Peyer's patch (tissue), 4 donors: ENCODE measurements around the gene CASQ1. TPM values are rescaled to one million over a fixed set of nuclear protein-coding genes. Genes with fewer than 3 reads are reported as not detected.
A peak's percentile ranks its signal among the peaks of the same experiment; 100 is the strongest.

Experiments used
- DNase-seq, 3 donors: peaks; one replicate each; pipeline ENCODE4 v3.0.0-alpha.2; 2017 to 2019
- H3K27ac ChIP-seq, 4 donors: fragments of 200-600 bp; sonication (generic); one replicate each; pipeline ENCODE4 v1.5.1; 2016 to 2019
- H3K27me3 ChIP-seq, 2 donors: fragments of 200-600 bp; sonication (generic); one replicate each; pipeline ENCODE4 v1.5.1; 2019
- H3K36me3 ChIP-seq, 3 donors: fragments of 200-600 bp; sonication (generic); one replicate each; pipeline ENCODE4 v1.5.1; 2016 to 2019
- H3K4me1 ChIP-seq, 4 donors: fragments of 200-600 bp; sonication (generic); one replicate each; pipeline ENCODE4 v1.5.1; 2016 to 2019
- H3K4me3 ChIP-seq, 4 donors: fragments of 200-600 bp; sonication (generic); 1 replicate in 3 of 4; 2 replicates in 1 of 4; pipeline ENCODE4 v1.5.1; 2016 to 2019; ENCODE audit warnings: mild to moderate bottlenecking in 1 of 4
- H3K9me3 ChIP-seq, 4 donors: fragments of 200-600 bp; sonication (generic); one replicate each; pipeline ENCODE4 v1.5.1; 2016 to 2019; ENCODE audit warnings: mild to moderate bottlenecking in 1 of 4
- POLR2A ChIP-seq, 2 donors: fragments of 450-650 bp; IDR thresholded peaks; one replicate each; pipeline ENCODE4 v1.5.1; 2017; ENCODE audit warnings: antibody characterized with exemption in 2 of 2, mild to moderate bottlenecking in 2 of 2, moderate library complexity in 2 of 2
- total RNA-seq, 4 donors: library from RNA; depleted of rRNA; stranded (reverse); fragments of >200 nt; gene quantifications; one replicate each; pipeline ENCODE4 v1.1.0, GENCODE V29; 2016
- TF ChIP-seq, protein P1 (sequence below), 6 experiments: fragments of 450-650 bp in 4 of 6; fragments of 200-600 bp in 2 of 6; sonication (generic) in 1 of 6; IDR thresholded peaks; one replicate each; pipeline ENCODE4 v1.5.1; 2017 to 2019; ENCODE audit warnings: antibody characterized with exemption in 6 of 6, mild to moderate bottlenecking in 3 of 6, moderate library complexity in 1 of 6

CASQ1 gene
- total RNA-seq, 4 donors from 2014 or later, result 2.6 TPM; not detected in 3

DNA sequence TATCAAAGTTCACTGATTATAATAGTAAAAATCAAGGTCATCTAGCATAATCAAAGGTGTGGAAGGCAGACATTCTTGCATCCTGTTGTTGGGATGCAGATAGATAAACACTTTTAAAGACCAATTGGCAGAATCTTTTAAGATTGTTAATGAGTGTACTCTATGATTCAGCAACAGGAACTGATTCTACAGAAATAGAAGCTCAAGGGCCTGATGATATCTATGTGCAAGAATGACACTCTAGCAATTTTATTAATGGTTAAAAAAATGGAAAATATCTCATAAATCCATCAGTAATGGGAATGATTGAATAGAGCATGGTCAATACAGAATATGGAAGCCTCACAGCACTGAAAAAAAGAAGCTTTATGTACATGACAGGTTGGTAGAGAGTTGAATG lies 41.1 kb upstream of the CASQ1 start:
- DNase-seq, result no peak
- TF ChIP-seq POLR2A (IDR thresholded peaks at IDR 0.05), result no peak
- TF ChIP-seq, protein P1, sequence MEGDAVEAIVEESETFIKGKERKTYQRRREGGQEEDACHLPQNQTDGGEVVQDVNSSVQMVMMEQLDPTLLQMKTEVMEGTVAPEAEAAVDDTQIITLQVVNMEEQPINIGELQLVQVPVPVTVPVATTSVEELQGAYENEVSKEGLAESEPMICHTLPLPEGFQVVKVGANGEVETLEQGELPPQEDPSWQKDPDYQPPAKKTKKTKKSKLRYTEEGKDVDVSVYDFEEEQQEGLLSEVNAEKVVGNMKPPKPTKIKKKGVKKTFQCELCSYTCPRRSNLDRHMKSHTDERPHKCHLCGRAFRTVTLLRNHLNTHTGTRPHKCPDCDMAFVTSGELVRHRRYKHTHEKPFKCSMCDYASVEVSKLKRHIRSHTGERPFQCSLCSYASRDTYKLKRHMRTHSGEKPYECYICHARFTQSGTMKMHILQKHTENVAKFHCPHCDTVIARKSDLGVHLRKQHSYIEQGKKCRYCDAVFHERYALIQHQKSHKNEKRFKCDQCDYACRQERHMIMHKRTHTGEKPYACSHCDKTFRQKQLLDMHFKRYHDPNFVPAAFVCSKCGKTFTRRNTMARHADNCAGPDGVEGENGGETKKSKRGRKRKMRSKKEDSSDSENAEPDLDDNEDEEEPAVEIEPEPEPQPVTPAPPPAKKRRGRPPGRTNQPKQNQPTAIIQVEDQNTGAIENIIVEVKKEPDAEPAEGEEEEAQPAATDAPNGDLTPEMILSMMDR (IDR thresholded peaks at IDR 0.05), result no peak
- no peak overlapping the region for H3K27ac ChIP-seq
- no peak overlapping the region for H3K4me3 ChIP-seq
- no peaks in the 10 kb centered on the region for H3K36me3 ChIP-seq
- no peaks in the 10 kb centered on the region for H3K9me3 ChIP-seq
- no peaks in the 10 kb centered on the region for H3K27me3 ChIP-seq
- no peaks in the 10 kb centered on the region for H3K4me1 ChIP-seq

DNA sequence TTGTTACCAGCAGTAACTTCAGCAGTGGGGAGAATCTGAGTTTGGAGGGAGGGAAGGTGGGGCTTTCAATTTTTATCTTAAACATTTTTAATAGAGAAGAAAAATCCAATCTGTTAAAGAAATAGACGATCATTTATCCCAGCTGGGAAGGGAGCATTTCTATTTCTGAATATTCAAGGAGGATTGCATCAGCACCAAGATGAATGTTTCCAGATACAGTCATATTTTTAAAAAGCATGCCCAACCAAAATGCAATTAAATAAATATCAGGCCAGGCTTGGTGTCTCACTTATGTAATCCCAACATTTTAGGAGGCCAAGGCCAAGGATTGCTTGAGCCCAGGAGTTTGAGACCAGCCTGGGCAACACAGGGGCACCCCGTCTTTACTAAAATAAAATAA lies 40.7 kb upstream of the CASQ1 start:
- H3K36me3 ChIP-seq, result no peaks in the 10 kb centered on the region
- no peaks in the 10 kb centered on the region for H3K4me1 ChIP-seq
- no peak overlapping the region for H3K27ac ChIP-seq
- H3K4me3 ChIP-seq, result no peak overlapping the region
- DNase-seq, result peak in 1 of 3 donors; percentile 6
- no peaks in the 10 kb centered on the region for H3K27me3 ChIP-seq
- no peaks in the 10 kb centered on the region for H3K9me3 ChIP-seq
- no peak for TF ChIP-seq POLR2A (IDR thresholded peaks at IDR 0.05)
- TF ChIP-seq, protein P1 (IDR thresholded peaks at IDR 0.05), result no peak

DNA sequence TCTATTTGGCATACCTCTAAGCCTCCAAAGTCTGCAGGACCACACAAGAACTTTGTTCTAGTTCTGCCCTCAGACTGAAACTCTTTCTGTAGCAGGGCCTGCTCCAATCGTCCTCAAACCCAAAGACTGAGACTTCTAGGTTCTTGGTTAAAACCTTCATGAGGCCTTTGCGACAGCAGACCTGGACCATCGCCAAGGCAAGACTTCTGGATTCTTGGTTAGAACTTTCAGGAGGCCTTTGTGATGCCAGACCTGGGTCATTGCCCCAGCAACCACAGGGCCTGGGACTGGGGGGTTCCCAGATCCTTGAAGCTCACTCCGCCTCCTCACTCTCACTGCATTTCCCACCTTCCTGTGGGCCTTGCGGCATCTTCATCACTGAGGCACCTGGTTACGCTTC lies 39.1 kb upstream of the CASQ1 start, which contains the start of gene ATP1A4:
ATP1A4 (plus strand) TSS at position 301 of the 400 bp plus-strand sequence. CDS start 438 bp downstream, outside the sequence.
- no peak within 1 kb of the TSS for H3K4me3 ChIP-seq
- H3K27ac ChIP-seq, result no peak within 1 kb of the TSS
- TF ChIP-seq, protein P1 (IDR thresholded peaks at IDR 0.05), result no peak
- no peak for TF ChIP-seq POLR2A (IDR thresholded peaks at IDR 0.05)
- H3K27me3 ChIP-seq, result no peaks in the 10 kb centered on the region
- H3K4me1 ChIP-seq, result no peaks in the 10 kb centered on the region
- H3K9me3 ChIP-seq, result no peaks in the 10 kb centered on the region
- DNase-seq, result peak in 1 of 3 donors; percentile 36
- H3K36me3 ChIP-seq, result no peaks in the 10 kb centered on the region

DNA sequence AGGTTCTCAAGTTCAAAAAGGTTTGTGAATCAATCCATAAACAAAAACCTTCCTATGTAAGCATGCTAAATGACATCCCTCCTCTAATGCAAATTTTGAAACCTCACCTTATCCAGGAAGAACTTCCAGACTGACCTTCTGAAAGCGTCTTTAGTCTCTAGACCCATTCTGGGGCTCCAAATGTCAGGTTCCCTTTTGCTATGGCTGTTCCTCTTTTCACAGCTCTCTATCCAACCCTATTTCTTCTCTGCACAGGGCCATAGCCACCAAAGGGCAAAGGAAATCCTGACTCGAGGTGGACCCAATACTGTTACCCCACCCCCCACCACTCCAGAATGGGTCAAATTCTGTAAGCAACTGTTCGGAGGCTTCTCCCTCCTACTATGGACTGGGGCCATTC lies 35.6 kb upstream of the CASQ1 start:
- no peaks in the 10 kb centered on the region for H3K36me3 ChIP-seq
- DNase-seq, result peak in 1 of 3 donors; percentile 14
- TF ChIP-seq, protein P1 (IDR thresholded peaks at IDR 0.05), result no peak
- H3K4me3 ChIP-seq, result no peak overlapping the region
- H3K4me1 ChIP-seq, result no peaks in the 10 kb centered on the region
- H3K27me3 ChIP-seq, result no peaks in the 10 kb centered on the region
- no peaks in the 10 kb centered on the region for H3K9me3 ChIP-seq
- no peak overlapping the region for H3K27ac ChIP-seq

DNA sequence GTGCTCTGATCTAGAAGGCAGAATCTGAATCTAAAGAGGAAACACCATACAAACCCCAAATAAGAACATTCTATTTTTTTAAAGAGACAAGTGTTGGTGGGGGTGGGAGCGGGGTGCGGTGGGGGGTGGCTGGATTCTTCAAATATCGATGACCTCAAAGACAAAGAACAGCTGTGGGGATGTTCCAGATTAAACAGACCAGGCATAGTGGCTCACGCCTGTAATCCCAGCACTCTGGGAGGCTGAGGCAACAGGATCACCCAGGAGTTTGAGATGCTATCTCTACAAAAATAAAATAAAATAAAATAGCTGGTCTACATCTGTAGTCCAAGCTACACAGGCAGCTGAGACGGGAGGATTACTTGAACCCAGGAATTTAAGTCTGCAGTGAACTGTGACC lies 34.0 kb upstream of the CASQ1 start:
- Histone ChIP-seq H3K36me3 (no peaks in the 10 kb centered on the region), H3K27me3 (no peaks in the 10 kb centered on the region), H3K4me1 (no peaks in the 10 kb centered on the region), H3K4me3 (no peak overlapping the region), H3K9me3 (no peaks in the 10 kb centered on the region), H3K27ac (no peak overlapping the region)
- no peak for TF ChIP-seq POLR2A (IDR thresholded peaks at IDR 0.05)
- TF ChIP-seq, protein P1 (IDR thresholded peaks at IDR 0.05), result no peak
- no peak for DNase-seq

DNA sequence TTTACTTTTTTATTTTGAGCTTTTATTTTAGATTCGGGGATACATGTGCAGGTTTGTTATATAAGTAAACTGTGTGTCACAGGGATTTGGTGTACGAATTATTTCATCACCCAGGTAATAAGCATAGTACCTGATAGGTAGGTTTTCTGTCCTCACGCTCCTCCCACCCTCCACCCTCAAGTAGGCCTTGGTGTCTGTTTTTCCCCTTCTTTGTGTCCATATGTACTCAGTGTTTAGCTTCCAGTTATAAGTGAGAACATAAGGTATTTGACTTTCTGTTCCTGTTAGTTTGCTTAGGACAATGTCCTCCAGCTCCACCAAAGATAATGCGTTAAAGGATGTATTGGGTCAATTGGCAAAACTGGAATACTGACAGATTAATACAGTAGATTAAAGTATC lies 33.2 kb upstream of the CASQ1 start:
- H3K9me3 ChIP-seq, result no peaks in the 10 kb centered on the region
- H3K4me1 ChIP-seq, result no peaks in the 10 kb centered on the region
- DNase-seq, result no peak
- H3K27ac ChIP-seq, result no peak overlapping the region
- H3K36me3 ChIP-seq, result no peaks in the 10 kb centered on the region
- no peaks in the 10 kb centered on the region for H3K27me3 ChIP-seq
- TF ChIP-seq POLR2A (IDR thresholded peaks at IDR 0.05), result no peak
- H3K4me3 ChIP-seq, result no peak overlapping the region
